Lung (tissue), 12 donors: ENCODE measurements around the gene AGAP2. TPM values are rescaled to one million over a fixed set of nuclear protein-coding genes. Genes with fewer than 3 reads are reported as not detected.
A peak's percentile ranks its signal among the peaks of the same experiment; 100 is the strongest.

Experiments
- ATAC-seq: fragments of 200-7000 bp; cut with Tn5 transposase; one replicate; pipeline ENCODE4 v1.9.1; 2020; ENCODE audit warnings: moderate number of reproducible peaks; ENCODE audit not compliant: insufficient read depth, low FRiP score
- DNase-seq, 3 donors: peaks; one replicate each; pipeline ENCODE4 v3.0.0-alpha.2; 2013 to 2017
- H3K27ac ChIP-seq, 2 donors: one replicate each; pipeline ENCODE4 v1.5.1; 2013; ENCODE audit warnings: mild to moderate bottlenecking in 2 of 2, moderate library complexity in 2 of 2, control low read depth in 1 of 2, inconsistent platforms in 1 of 2, low read depth in 1 of 2, low read length in 1 of 2
- H3K27me3 ChIP-seq, 3 donors: one replicate each; pipeline ENCODE4 v1.5.1; 2013; ENCODE audit warnings: low read length in 2 of 3; ENCODE audit not compliant: control insufficient read depth in 3 of 3, insufficient read depth in 3 of 3
- H3K36me3 ChIP-seq, 4 donors: one replicate each; pipeline ENCODE4 v1.5.1; 2013; ENCODE audit warnings: low read length in 4 of 4, mild to moderate bottlenecking in 1 of 4, moderate library complexity in 1 of 4; ENCODE audit not compliant: control insufficient read depth in 4 of 4, insufficient read depth in 4 of 4
- H3K4me1 ChIP-seq, 5 donors: one replicate each; pipeline ENCODE4 v1.5.1; 2013; ENCODE audit warnings: low read length in 5 of 5, mild to moderate bottlenecking in 2 of 5, moderate library complexity in 1 of 5; ENCODE audit not compliant: control insufficient read depth in 5 of 5, insufficient read depth in 5 of 5
- H3K4me3 ChIP-seq: one replicate; pipeline ENCODE4 v1.5.1; 2013; ENCODE audit warnings: mild to moderate bottlenecking, control low read depth, moderate library complexity
- H3K9ac ChIP-seq, 2 donors: one replicate each; pipeline ENCODE4 v1.5.1; 2013; ENCODE audit warnings: low read length in 2 of 2, control low read depth in 1 of 2; ENCODE audit not compliant: insufficient read depth in 1 of 2
- H3K9me3 ChIP-seq, 4 donors: one replicate each; pipeline ENCODE4 v1.5.1; 2013; ENCODE audit warnings: low read length in 3 of 4, mild to moderate bottlenecking in 1 of 4, moderate library complexity in 1 of 4; ENCODE audit not compliant: control insufficient read depth in 4 of 4, insufficient read depth in 3 of 4
- CTCF ChIP-seq: IDR thresholded peaks from 2 replicates; pipeline ENCODE4 v1.5.1; 2012; ENCODE audit warnings: mild to moderate bottlenecking; ENCODE audit errors: control extremely low read depth, extremely low read depth
- WGBS, 2 donors: extraction: QIAGEN DNeasy Blood & Tissue Kit; methylation state at CpG; one replicate each; pipeline ENCODE4 v1.1.7; 2013; 5-methylcytosine and 5-hydroxymethylcytosine counted together
- polyA plus RNA-seq, 2 donors: library from polyadenylated mRNA; stranded (reverse); fragments of 200-250 nt; gene quantifications; one replicate each; pipeline ENCODE4 v1.2.1, GENCODE V29; 2013
- total RNA-seq, 2 donors: library from RNA; depleted of rRNA in 1 of 2; stranded (reverse); fragments of >200 nt in 1 of 2; gene quantifications; one replicate each; pipeline ENCODE4 v1.2.1, GENCODE V29; 2014 to 2021
- donor health status: control.
- donor health status: control.
- donor health status: Bipolar disorder and iron deficiency.
- donor health status: healthy.
- donor health status: DM: yes; HTN: yes; CAD: no.

Gene AGAP2
- total and polyA plus RNA-seq, 4 donors = 1.4 to 4.8 (median 3.0) TPM

DNA sequence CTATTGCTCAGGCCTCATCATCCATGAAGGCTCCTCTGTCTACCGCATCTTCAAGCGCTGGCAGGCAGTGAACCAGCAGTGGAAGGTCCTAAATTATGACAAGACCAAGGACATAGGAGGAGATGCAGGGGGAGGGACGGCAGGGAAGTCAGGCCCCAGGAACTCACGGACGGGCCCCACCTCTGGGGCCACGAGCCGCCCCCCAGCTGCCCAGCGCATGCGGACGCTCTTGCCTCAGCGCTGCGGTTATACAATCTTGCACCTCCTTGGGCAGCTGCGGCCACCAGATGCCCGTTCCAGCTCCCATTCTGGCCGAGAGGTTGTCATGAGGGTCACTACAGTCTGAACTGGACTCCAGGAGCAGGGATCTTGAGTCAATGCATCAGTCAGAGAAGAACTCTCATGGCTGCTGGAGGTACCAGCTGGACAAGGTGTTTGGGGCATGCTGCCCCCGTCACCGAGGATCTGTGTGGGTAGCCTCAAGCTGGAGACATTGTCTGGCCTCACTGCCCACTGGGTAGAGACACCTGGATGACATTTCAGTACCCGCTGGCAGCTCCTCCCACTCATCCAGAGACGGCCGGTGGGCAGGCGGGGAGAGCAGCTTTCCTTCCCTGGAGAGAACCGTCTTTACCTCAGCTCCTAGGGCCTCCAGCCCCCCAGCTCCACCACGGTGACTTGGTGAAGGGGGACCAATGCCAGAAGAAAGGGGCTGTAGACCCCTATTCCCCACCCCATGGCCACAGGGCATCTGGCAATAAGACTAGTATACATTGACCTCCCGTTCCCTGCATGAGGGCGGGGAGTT, 20.2 kb upstream of the AGAP2 start:
- Histone ChIP-seq H3K27ac (no peak overlapping the region), H3K9me3 (peaks cover 0 to 5% (median 0%) of the 10 kb centered on the region in 4 donors), H3K4me1 (peaks cover 3 to 18% (median 5%) of the 10 kb centered on the region in 5 donors), H3K9ac (no peak overlapping the region), H3K4me3 (no peak overlapping the region), H3K36me3 (peaks cover 0 to 12% (median 0%) of the 10 kb centered on the region in 4 donors), H3K27me3 (peaks cover 0 to 13% (median 10%) of the 10 kb centered on the region in 3 donors)
- TF ChIP-seq CTCF = no peak
- ATAC-seq (no peak), DNase-seq (no peak)
- WGBS, 2 donors = 94 to 97% methylated on average over 25 of the region's 25 CpGs

DNA sequence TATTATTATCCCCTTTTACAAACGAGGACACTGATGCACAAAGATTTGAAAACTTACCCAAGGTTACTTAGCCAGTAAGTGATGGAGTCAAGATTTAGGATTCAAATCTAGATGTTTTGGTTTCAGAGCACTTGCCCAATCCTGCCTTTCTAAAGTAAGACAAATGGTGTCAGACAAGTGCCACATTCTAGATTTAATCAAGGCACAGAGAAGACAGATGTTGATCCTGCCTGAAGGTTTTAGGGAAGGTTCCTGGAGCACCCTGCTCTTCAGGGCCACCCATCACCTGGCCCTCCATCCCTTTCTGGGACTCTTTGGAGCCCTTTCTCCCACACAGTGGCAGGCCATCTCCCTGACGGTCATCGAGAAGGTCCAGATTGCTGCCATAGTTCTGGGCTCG, 19.2 kb upstream of the AGAP2 start:
- 91 to 95% methylated on average over 4 of the region's 4 CpGs for WGBS, 2 donors
- ATAC-seq (no peak), DNase-seq (no peak)
- Histone ChIP-seq H3K27me3 (peaks cover 0 to 3% (median under 1%) of the 10 kb centered on the region in 3 donors), H3K36me3 (peaks cover 0 to 12% (median 0%) of the 10 kb centered on the region in 4 donors), H3K4me1 (peaks cover 5 to 27% (median 8%) of the 10 kb centered on the region in 5 donors), H3K4me3 (no peak overlapping the region), H3K9ac (no peak overlapping the region), H3K27ac (no peak overlapping the region), H3K9me3 (peaks cover 0 to 5% (median 0%) of the 10 kb centered on the region in 4 donors)
- no peak for TF ChIP-seq CTCF

DNA sequence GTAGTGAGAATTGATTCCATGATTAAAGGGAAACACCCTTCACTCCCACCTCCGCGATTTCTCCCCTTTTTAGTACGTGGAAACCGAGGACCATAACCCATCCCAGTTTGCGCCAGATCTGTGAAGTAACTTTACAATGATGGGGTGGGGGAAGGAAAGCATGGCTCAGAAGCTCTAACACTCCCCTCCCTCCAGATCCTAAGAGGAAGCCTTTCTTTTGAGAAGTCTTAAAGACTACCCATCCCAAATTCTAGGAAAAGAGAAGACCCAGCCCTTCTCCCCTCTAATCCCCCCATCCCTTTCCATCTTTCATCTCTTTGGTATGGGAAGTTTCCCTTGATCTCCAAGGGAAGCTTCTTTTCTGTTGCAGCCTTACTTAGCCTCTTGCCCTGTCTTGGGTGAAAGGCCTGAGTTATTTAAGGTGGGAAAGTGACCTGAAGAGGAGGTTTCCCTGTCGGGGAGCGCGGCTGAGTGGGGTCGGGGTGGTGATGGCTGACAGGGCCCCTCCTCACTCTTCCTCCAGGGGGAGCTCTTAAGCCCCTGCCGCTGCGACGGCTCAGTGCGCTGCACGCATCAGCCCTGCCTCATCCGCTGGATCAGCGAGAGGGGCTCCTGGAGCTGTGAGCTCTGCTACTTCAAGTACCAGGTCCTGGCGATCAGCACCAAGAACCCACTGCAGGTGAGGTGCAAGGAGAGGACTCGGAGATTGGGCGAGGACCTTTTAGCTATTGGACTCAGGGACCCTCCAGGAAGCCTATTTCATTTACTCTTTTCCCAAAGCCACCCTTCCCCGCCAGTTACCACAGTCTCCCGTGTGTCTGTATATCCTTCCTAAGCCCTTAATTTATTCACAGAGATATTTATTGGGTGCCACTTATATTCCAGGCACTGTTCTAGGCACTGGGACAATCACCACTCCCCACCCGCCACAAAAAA, 18.1 kb upstream of the AGAP2 start:
- 32 to 46% methylated on average over 22 of the region's 22 CpGs for WGBS, 2 donors
- peaks cover 0 to 5% (median 0%) of the 10 kb centered on the region in 4 donors for H3K9me3 ChIP-seq
- ATAC-seq (no peak), DNase-seq (peak in 1 of 3 donors; percentile 41)
- H3K27ac ChIP-seq = no peak overlapping the region
- peak; percentile 24 for TF ChIP-seq CTCF
- no peak overlapping the region for H3K9ac ChIP-seq
- H3K4me3 ChIP-seq = no peak overlapping the region
- peaks cover 0 to 12% (median 2%) of the 10 kb centered on the region in 4 donors for H3K36me3 ChIP-seq
- H3K4me1 ChIP-seq = peaks cover 5 to 30% (median 8%) of the 10 kb centered on the region in 5 donors
- no peaks in the 10 kb centered on the region for H3K27me3 ChIP-seq
